Measurements from ENCODE around the gene DUSP1.

Gene DUSP1

GRCh38 chr5:172749881-172750633 lies 20.9 kb downstream of the DUSP1 start:
- Mint-ChIP-seq H3K27me3 (ENCODE audit: low read depth, poor library complexity) (peaks cover 46% of the 10 kb centered on the region), H3K36me3 (ENCODE audit: low read depth) (no peaks in the 10 kb centered on the region), H3K4me1 (peaks cover 9% of the 10 kb centered on the region), H3K9me3 (peaks cover 25% of the 10 kb centered on the region), H3K4me3 (no peak overlapping the region), H3K27ac (peak overlapping the region; percentile 10)
- no peak for TF ChIP-seq CTCF (IDR thresholded peaks at IDR 0.05)
- no peak for DNase-seq

- peaks cover 24% of the 10 kb centered on the region for H3K9me3 Mint-ChIP-seq
- peaks cover 9% of the 10 kb centered on the region for H3K4me1 Mint-ChIP-seq
- no peak for DNase-seq
- no peak overlapping the region for H3K4me3 Mint-ChIP-seq
- TF ChIP-seq CTCF (IDR thresholded peaks at IDR 0.05): no peak
- no peak overlapping the region for H3K27ac Mint-ChIP-seq
- peaks cover 42% of the 10 kb centered on the region for H3K27me3 Mint-ChIP-seq (ENCODE audit: low read depth, poor library complexity)
- H3K36me3 Mint-ChIP-seq (ENCODE audit: low read depth): no peaks in the 10 kb centered on the region
These were observed 21.9 kb downstream of the DUSP1 start for GRCh38 chr5:172749076-172749475.

GRCh38 chr5:172748341-172748843 lies 22.6 kb downstream of the DUSP1 start:
- TF ChIP-seq CTCF (IDR thresholded peaks at IDR 0.05): no peak
- Mint-ChIP-seq H3K9me3 (peaks cover 24% of the 10 kb centered on the region), H3K27ac (no peak overlapping the region), H3K27me3 (ENCODE audit: low read depth, poor library complexity) (peaks cover 38% of the 10 kb centered on the region), H3K36me3 (ENCODE audit: low read depth) (no peaks in the 10 kb centered on the region), H3K4me3 (no peak overlapping the region), H3K4me1 (peaks cover 12% of the 10 kb centered on the region)
- DNase-seq: no peak

- Mint-ChIP-seq H3K27me3 (ENCODE audit: low read depth, poor library complexity) (peaks cover 31% of the 10 kb centered on the region), H3K9me3 (peaks cover 24% of the 10 kb centered on the region), H3K4me3 (no peak overlapping the region), H3K27ac (no peak overlapping the region), H3K4me1 (peaks cover 14% of the 10 kb centered on the region), H3K36me3 (ENCODE audit: low read depth) (no peaks in the 10 kb centered on the region)
- no peak for DNase-seq
- no peak for TF ChIP-seq CTCF (IDR thresholded peaks at IDR 0.05)
These were observed 23.5 kb downstream of the DUSP1 start for GRCh38 chr5:172747471-172747870.

GRCh38 chr5:172746725-172747124 lies 24.3 kb downstream of the DUSP1 start:
- Mint-ChIP-seq H3K4me3 (no peak overlapping the region), H3K27ac (no peak overlapping the region), H3K4me1 (peaks cover 18% of the 10 kb centered on the region), H3K27me3 (ENCODE audit: low read depth, poor library complexity) (peaks cover 25% of the 10 kb centered on the region), H3K36me3 (ENCODE audit: low read depth) (no peaks in the 10 kb centered on the region), H3K9me3 (peaks cover 24% of the 10 kb centered on the region)
- no peak for TF ChIP-seq CTCF (IDR thresholded peaks at IDR 0.05)
- DNase-seq: no peak

GRCh38 chr5:172745838-172746237 lies 25.2 kb downstream of the DUSP1 start:
- no peak for DNase-seq
- Mint-ChIP-seq H3K36me3 (ENCODE audit: low read depth) (no peaks in the 10 kb centered on the region), H3K4me1 (peaks cover 24% of the 10 kb centered on the region), H3K27ac (no peak overlapping the region), H3K9me3 (peaks cover 24% of the 10 kb centered on the region), H3K4me3 (no peak overlapping the region), H3K27me3 (ENCODE audit: low read depth, poor library complexity) (peaks cover 23% of the 10 kb centered on the region)
- TF ChIP-seq CTCF (IDR thresholded peaks at IDR 0.05): no peak
